HG03558 (cell line): ENCODE data around the gene PROSER2.
"Not testable (repeated sequence)": the region's sequence is repeated elsewhere in the genome, so short reads cannot be mapped to it uniquely, and the experiment has no call there.

Source experiments
- ATAC-seq: cut with Tn5 transposase; IDR thresholded peaks from one replicate; pipeline ENCODE4 v1.9.1; 2021; ENCODE audit warnings: moderate number of reproducible peaks; ENCODE audit not compliant: unreplicated experiment; ENCODE audit errors: extremely low read depth

Gene PROSER2

DNA sequence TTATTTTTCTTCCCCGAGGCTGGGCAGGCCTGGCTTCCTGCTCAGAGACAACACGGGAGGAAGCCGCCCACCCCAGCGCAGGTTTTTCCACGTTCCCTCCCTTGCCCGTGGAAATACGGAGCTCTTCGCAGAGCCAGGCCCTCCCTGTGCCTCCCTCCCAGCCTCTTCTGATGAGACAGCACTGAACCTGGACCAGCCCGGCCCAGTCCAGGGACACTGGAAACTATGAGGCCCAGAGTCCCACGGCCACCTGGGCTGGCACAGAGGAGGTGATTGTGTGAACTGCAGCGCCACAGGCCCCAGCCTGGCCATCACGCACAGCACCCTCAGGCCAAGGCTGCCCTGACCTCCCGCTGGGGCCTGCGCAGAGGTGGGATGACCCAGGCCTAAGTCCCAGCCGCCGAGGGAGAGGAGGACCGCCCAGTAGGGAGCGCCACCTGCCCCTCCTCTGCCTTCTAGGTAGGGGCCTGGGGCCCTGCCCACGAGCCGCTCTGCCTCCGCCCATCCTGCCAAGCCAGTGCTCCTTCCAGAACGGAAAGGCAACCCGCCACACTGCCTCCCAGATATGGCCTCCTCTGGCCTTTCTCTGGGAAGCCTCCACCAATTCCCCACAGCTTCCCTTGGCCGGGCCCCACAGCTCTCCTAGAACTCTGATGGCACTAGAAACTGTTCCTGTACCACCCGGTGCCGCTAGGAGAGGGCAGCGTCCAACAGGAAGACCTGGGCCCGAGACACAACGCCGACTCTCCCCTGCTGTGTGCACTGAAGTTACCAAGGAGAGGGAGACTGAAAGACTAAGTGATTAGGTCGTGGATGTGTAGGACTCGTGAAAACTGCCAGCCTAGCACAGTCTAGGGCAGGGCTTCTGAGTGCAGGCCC is 57.2 kb downstream of the PROSER2 start:
- no peak for ATAC-seq

DNA sequence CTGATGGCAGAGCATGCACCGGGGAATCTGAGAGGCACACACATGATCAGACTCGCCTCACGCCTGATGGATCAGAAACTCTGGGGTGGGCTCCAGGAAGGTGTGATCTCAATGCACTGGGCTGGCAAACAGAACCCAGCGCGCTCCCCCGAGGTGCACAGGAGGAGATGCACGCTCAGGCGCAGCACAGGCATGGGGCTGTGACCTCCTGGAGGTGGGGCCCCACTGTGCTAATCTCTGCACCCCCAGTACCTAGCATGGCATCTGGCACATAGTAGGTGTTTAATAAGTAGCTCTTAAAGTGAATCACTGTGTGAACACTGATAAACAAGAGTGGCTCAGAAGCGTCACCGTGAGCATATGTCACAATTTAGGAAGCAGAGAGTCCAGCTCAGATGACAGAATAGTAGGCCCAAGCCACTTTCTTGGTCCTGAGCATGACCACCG is 57.9 kb downstream of the PROSER2 start:
- ATAC-seq = no peak

DNA sequence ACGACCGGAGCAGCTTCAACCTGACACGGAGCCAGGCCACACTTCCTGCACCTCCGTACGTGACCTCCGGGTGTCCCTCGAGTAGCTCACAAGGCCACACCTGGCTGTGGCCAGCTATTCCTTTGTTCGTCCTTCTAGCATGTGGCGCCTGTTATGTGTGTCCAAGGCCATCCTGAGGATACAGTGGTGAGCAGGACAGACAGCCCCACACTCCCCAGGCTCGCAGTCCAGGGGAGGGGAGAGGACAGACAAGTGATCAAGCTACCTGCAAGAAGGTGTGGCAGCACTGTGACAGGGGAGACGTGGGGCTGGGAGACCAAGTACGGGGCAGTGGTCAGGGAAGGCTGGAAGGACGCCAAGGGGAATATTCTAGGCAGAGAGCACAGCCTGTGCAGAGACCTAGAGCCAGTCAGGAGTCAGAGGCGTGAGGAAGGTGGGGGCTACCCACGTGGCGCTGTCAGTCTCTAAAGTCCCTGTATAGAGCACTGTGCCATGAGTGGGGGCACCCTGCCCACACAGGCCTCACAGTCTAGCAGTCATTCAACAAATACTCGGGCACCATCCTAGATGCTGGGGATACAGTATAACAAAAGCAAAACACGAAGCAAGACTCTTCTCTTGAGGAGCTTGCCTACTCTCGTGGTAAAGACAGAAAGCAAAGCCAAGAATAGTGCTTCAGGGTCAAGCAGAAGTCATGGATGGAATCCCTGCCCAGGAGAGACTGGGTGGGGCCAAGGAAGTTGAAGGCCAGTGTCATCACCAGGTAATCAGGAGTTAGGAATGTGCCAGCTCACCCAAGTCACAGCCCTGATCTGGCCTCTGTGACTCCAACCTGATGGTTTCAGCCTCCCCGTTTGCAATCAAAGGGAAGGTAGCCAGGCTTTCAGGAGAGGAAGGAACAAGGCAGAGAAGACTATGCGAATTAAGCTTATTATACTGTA is 58.6 kb downstream of the PROSER2 start:
- ATAC-seq = no peak

DNA sequence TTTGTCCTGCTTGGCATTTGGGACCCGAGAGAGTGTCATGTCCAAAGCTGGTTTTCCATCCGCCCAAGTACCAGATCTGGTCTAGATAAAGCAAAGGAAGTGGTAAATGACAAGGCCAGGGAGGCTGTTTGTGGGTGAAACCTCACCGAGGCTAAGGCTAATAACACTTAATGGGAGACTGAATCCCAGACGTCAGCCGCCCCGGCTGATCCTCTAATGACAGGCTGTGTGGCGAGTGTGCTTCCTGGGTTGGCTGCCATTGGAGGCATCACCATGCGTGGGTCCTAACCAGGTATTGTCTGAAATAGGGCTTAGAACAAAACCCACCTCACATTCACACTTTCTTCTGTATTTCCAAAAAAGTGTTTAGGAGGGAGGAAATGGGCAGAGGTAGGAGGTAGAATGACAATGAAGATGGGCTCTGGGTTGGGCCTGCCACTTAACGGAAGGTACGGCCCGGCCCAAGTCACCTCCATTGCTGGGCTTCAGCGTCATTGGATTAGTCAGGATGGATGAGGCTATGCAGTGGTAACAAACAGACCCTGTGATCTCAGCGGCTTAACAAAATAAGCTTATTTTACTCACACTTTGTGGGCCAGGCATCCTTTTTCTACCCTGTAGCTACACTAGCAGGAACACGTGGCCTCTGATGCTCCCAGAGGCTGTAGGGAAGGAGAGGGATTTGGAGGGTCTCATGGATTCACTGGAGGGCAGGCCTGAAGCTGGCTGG is 59.7 kb downstream of the PROSER2 start:
- ATAC-seq = no peak

DNA sequence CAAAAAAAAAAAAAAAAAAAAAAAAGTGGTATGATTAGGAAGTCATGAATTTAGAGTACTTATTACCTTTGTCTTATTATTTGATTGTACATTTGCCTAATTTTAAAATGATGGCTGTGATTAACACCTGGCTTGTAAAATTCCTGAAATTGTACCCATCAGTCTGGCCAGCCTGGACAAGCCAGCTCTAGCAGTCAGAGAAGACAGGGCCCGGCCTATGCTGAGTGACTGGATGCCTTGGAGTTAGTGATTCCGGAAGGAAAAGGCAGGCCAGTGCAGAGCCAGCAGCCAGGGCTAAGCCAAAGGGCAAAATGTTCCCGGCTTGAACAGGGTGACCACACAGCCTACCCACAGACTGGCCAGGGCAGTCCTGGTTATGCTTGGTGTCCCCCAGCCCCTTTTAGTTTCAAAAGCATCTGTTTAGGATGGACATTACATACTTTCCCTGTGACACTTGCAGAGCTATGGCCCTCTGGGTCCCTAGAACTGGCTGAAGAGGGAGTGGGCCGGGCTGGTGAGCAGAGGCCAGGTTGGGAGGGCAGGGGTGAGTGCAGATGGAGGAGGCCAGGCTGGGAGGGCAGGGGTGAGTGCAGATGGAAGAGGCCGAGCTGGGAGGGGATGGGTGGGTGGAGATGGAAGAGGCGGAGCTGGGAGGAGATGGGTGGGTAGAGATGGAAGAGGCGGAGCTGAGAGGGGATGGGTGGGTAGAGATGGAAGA is 61.7 kb downstream of the PROSER2 start:
- no peak for ATAC-seq

- ATAC-seq = no peak
Observed at GRCh38 chr10:11885437-11886137, 62.4 kb downstream of the PROSER2 start.

GRCh38 chr10:11886138-11886474 is 63.0 kb downstream of the PROSER2 start:
- ATAC-seq = no peak

DNA sequence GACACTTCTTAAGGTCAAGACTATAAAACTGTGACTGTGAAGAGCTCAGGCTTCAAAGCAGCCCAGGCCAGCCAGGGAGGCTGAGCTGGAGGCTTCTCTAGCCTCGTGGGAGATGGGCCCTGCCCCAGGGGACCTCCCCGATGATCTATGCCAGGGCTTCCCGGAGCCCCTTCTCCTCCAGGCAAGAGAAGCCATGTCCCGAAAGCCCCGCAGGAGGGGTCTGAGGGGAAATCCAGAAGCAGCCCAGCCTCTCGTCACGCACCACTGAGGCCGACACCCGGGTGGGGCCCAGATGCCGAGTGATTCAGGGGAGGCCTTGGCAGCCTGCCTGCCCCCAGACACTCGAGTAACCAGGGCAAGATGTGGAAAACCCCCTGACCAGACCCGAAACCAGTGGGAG is 63.7 kb downstream of the PROSER2 start:
- ATAC-seq = no peak

GRCh38 chr10:11887381-11888227 is 64.4 kb downstream of the PROSER2 start:
- no peak for ATAC-seq

GRCh38 chr10:11889263-11889662 is 66.1 kb downstream of the PROSER2 start:
- ATAC-seq = not testable (repeated sequence)

DNA sequence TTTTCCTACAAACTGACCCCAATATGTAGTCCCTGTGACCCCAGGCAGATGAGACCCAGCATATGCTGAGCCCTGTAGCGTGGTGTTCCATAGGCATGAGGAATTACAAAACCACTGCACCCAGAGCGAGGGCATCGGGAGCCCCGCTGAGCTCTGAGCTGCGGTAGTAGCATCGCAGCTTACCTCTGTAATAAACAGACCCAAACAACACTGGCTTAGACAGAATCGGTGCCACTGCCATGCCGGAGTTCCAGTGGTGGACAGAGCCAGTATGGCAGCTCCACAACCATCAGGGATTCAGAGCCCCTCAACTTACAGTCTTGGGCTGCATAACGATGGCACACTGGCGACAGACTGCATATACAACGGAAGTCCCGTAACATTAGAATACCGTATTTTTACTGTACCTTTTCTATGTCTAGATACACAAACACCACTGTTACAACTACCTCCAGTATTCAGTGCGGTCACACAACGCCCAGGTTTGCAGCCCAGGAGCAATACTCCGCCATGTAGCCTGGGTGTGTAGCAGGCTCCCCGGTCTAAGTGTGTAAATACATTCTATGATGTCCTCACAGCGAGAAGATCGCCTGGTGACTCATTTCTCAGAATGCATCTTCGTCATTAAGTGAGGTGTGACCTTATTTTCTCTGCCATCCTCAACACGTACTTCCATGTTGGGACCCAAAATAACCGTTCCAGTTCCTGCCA is 68.8 kb downstream of the PROSER2 start:
- ATAC-seq = no peak

DNA sequence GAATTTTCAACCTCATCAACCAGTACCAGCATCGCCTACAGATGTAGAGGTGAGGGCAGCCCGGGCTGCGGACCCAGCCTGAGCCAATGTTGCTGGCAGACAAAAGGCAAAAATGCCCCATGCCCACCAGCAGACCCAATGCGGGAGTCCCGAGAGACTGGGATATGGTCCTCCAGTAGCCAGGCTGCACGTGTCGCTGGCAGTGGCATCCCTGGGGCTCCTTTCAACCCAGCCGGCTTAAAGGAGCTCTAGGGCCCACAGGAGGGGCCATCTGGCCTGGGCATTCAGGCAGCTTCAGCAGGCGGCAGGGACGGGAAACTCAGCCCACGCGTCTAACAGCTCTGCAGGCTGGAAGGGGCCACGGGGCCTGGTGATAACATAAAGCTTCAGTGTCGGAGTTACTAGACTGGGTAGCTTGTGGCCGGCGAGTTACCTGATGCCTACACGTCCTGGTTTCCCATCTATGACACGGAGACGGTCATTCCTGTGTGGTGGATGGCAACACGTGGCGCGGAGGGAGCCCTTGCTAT is 70.7 kb downstream of the PROSER2 start:
- ATAC-seq = no peak

DNA sequence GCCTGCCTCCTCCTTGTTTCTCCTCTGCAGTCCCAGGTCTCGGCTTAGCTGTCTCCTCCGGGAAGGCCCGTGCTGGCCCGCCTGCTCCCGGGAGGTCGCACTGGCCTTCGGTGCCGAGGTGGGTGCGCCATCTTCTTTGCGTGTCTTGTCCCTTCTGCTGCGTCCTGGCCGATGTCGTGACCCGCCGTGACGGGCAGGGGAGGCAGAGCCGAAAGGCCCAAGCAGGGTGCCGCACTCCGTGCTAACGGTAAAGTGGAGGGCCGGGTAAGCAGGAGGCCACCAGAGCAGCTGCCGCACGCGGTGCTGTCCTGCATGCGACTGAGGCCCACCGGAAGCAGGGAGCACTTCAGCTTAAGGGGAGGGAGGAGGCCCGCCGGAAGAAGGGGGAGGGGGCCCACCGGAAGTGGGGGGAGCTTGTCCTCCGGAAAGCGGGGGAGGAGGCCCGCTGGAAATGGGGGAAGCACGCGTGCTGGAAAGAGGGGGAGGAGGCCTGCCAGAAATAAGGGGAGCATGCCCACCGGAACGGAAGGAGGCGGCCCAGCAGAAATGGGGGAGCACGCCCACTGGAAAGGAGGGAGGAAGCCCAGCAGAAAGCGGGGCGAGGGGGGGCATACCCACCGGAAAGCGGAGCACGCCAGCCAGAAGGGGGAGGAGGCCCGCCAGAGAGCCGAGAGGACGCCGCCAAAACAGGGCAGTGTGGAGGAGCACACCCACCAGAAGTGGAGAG is 71.4 kb downstream of the PROSER2 start:
- no peak for ATAC-seq

- no peak for ATAC-seq
Observed at GRCh38 chr10:11895108-11895466, 71.9 kb downstream of the PROSER2 start.

- ATAC-seq = no peak
Observed at GRCh38 chr10:11895598-11895997, 72.4 kb downstream of the PROSER2 start.

DNA sequence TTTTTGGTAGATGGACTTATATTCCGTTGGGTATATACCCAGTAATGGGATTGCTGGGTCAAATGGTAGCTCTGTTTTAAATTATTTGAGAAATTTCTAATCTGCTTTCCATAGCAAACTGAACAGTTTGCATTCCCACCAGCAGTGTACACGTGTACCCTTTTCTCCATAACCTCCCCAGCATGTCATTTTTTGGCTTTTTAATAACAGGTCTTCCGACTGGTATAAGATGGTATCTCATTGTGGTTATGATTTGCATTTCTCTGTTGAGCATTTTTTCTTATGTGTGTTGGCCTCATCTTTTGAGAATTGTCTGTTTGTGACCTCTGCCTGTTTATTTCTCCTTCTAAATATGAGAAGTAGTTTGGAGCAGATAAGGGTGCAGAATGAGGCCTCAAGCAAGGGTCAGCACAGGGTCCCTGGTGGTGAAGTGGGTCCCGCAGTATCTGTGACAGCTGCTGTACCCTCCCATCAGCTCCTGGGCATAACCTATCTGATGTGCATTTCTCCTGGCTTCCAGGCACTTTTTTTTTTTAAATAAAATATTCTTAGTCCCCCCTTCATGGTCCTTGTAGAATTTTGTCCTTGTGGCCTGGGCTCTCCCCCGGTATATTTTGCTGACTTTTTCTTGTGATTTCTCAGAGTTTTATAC is 73.5 kb downstream of the PROSER2 start:
- no peak for ATAC-seq

GRCh38 chr10:11898033-11898371 is 74.8 kb downstream of the PROSER2 start:
- no peak for ATAC-seq
